Nephron (organoid): ENCODE results near the gene SHH.
"Not testable (repeated sequence)": the region's sequence is repeated elsewhere in the genome, so short reads cannot be mapped to it uniquely, and the experiment has no call there.

Source experiments
- H3K27ac Mint-ChIP-seq, 3 experiments: 2 replicates each; pipeline ENCODE4 v1.8.0; 2020; ENCODE audit warnings: mixed read lengths in 3 of 3, mild to moderate bottlenecking in 2 of 3, moderate library complexity in 1 of 3
- H3K27me3 Mint-ChIP-seq: 2 replicates; pipeline ENCODE4 v1.8.0; 2021; ENCODE audit warnings: low read depth, mild to moderate bottlenecking, moderate library complexity, mixed read lengths
- H3K36me3 Mint-ChIP-seq: 2 replicates; pipeline ENCODE4 v1.8.0; 2020; ENCODE audit warnings: low read depth, mixed read lengths
- H3K4me1 Mint-ChIP-seq: 2 replicates; pipeline ENCODE4 v1.8.0; 2020; ENCODE audit warnings: mixed read lengths
- H3K4me3 Mint-ChIP-seq, 3 experiments: 2 replicates each; pipeline ENCODE4 v1.8.0; 2020; ENCODE audit warnings: mild to moderate bottlenecking in 3 of 3, mixed read lengths in 3 of 3, moderate library complexity in 2 of 3
- H3K9me3 Mint-ChIP-seq: 2 replicates; pipeline ENCODE4 v1.8.0; 2020; ENCODE audit warnings: mixed read lengths
- CTCF ChIP-seq, 3 experiments: fragments of 200-600 bp; sonication (generic); IDR thresholded peaks; one replicate each; pipeline ENCODE4 v1.5.0; 2021; ENCODE audit warnings: antibody characterized with exemption in 3 of 3; ENCODE audit not compliant: unreplicated experiment in 3 of 3

SHH gene

DNA sequence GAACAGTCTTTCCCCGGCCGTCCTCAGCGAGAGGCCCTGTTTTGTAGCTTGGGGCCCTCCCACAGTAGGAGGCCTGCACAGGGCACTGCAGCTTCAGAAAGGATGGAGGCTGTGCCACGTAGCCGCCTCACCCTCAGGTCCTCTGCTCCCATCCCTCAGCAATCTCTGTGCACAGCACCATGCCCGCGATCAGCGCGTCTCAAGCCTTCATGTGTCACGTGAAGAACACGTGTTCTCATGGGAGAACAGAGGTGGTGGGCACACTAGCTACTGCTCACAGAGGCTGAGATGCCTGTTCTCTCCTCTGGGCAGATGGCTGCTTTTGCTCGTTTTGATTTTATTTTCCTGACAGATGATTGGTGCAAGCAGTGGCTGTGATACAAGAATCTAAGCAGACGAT lies 8.5 kb upstream of the SHH start:
- Mint-ChIP-seq H3K27me3 (peaks cover 64% of the 10 kb centered on the region), H3K27ac (no peak overlapping the region), H3K4me3 (no peak overlapping the region), H3K36me3 (no peaks in the 10 kb centered on the region), H3K9me3 (no peaks in the 10 kb centered on the region), H3K4me1 (no peaks in the 10 kb centered on the region)
- TF ChIP-seq CTCF (IDR thresholded peaks at IDR 0.05; ENCODE audit: unreplicated experiment in 3 of 3): no peak

- Mint-ChIP-seq H3K4me1 (no peaks in the 10 kb centered on the region), H3K4me3 (no peak overlapping the region), H3K27ac (no peak overlapping the region), H3K36me3 (no peaks in the 10 kb centered on the region), H3K27me3 (peaks cover 69% of the 10 kb centered on the region), H3K9me3 (no peaks in the 10 kb centered on the region)
- TF ChIP-seq CTCF (IDR thresholded peaks at IDR 0.05; ENCODE audit: unreplicated experiment in 3 of 3): no peak
These were observed 8.0 kb upstream of the SHH start for GRCh38 chr7:155820246-155820645.

DNA sequence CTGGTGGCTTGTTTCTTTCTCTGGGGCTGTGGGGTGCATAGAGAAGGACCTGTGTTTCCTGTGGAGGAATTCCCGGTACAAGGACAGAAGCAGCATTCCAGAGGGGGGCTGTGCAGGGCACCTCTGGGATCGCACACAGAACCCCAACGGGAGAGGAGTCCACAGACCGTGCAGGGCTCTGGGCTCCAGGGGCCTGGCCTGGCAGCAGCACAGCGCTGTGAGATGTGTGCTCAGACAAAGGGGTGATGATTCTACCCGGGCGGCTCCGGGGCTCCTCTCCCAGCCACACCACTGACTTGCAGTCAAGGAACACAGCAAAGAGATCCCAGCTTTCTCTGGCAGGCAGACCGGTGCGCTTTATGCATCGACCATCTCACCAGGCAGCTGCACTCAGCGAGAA lies 6.9 kb upstream of the SHH start:
- Mint-ChIP-seq H3K4me3 (no peak overlapping the region), H3K36me3 (no peaks in the 10 kb centered on the region), H3K27ac (no peak overlapping the region), H3K4me1 (no peaks in the 10 kb centered on the region), H3K9me3 (no peaks in the 10 kb centered on the region), H3K27me3 (peaks cover 80% of the 10 kb centered on the region)
- no peak for TF ChIP-seq CTCF (IDR thresholded peaks at IDR 0.05; ENCODE audit: unreplicated experiment in 3 of 3)

GRCh38 chr7:155818820-155819168 lies 6.5 kb upstream of the SHH start:
- Mint-ChIP-seq H3K9me3 (no peaks in the 10 kb centered on the region), H3K36me3 (no peaks in the 10 kb centered on the region), H3K4me1 (no peaks in the 10 kb centered on the region), H3K27me3 (peaks cover 80% of the 10 kb centered on the region), H3K4me3 (no peak overlapping the region), H3K27ac (no peak overlapping the region)
- TF ChIP-seq CTCF (IDR thresholded peaks at IDR 0.05; ENCODE audit: unreplicated experiment in 3 of 3): no peak

- Mint-ChIP-seq H3K4me1 (no peaks in the 10 kb centered on the region), H3K4me3 (no peak overlapping the region), H3K36me3 (no peaks in the 10 kb centered on the region), H3K27ac (no peak overlapping the region), H3K27me3 (peaks cover 80% of the 10 kb centered on the region), H3K9me3 (no peaks in the 10 kb centered on the region)
- TF ChIP-seq CTCF (IDR thresholded peaks at IDR 0.05; ENCODE audit: unreplicated experiment in 3 of 3): no peak
These were observed 6.0 kb upstream of the SHH start for GRCh38 chr7:155818154-155818819.

GRCh38 chr7:155817515-155817914 lies 5.3 kb upstream of the SHH start:
- H3K4me3 Mint-ChIP-seq, H3K36me3 Mint-ChIP-seq, H3K4me1 Mint-ChIP-seq, H3K9me3 Mint-ChIP-seq, H3K27ac Mint-ChIP-seq: not testable (repeated sequence)
- H3K27me3 Mint-ChIP-seq: peaks cover 81% of the 10 kb centered on the region
